Body of pancreas (tissue), 4 donors: ENCODE results near the gene RAB11FIP5. TPM values are rescaled to one million over a fixed set of nuclear protein-coding genes. Genes with fewer than 3 reads are reported as not detected.
"Not testable (repeated sequence)": the region's sequence is repeated elsewhere in the genome, so short reads cannot be mapped to it uniquely, and the experiment has no call there.

Experiments used
- ATAC-seq: fragments of 150-250 bp; one replicate; pipeline ENCODE4 v1.9.1; 2016
- DNase-seq, 4 donors: peaks; one replicate each; pipeline ENCODE4 v3.0.0-alpha.2; 2019
- H3K27ac ChIP-seq, 4 donors: fragments of 200-600 bp; sonication (generic); 1 replicate in 3 of 4; 2 replicates in 1 of 4; pipeline versions ENCODE4 v1.5.1 to v1.6.1; 2016 to 2019; ENCODE audit warnings: mild to moderate bottlenecking in 1 of 4, mixed read lengths in 1 of 4, moderate library complexity in 1 of 4
- H3K27me3 ChIP-seq, 2 donors: fragments of 200-600 bp; sonication (generic); one replicate each; pipeline ENCODE4 v1.6.0; 2016; ENCODE audit warnings: mild to moderate bottlenecking in 1 of 2
- H3K36me3 ChIP-seq, 2 donors: fragments of 200-600 bp; sonication (generic); replicated peaks in 1 of 2; 2 replicates each; pipeline ENCODE4 v1.5.1; 2016; ENCODE audit warnings: low read depth in 2 of 2; ENCODE audit not compliant: insufficient read depth in 1 of 2
- H3K4me1 ChIP-seq: fragments of 200-600 bp; sonication (generic); one replicate; pipeline ENCODE4 v1.6.0; 2016
- H3K4me3 ChIP-seq, 2 donors: fragments of 200-600 bp; sonication (generic); 1 replicate in 1 of 2; 2 replicates in 1 of 2; pipeline ENCODE4 v1.5.1; 2016 to 2019
- H3K9me3 ChIP-seq, 3 donors: fragments of 200-600 bp; sonication (generic); 1 replicate in 2 of 3; 2 replicates in 1 of 3; pipeline ENCODE4 v1.5.1; 2016
- CTCF ChIP-seq, 7 experiments: fragments of 450-650 bp in 4 of 7; fragments of 200-600 bp in 3 of 7; sonication (generic) in 3 of 7; IDR thresholded peaks; one replicate each; pipeline ENCODE4 v1.5.1; 2016 to 2019; ENCODE audit warnings: antibody characterized with exemption in 7 of 7
- POLR2A ChIP-seq, 3 donors: fragments of 450-650 bp; IDR thresholded peaks; one replicate each; pipeline ENCODE4 v1.6.1; 2016; ENCODE audit warnings: antibody characterized with exemption in 3 of 3, mild to moderate bottlenecking in 2 of 3
- WGBS, 2 donors: methylation state at CpG; one replicate each; pipeline ENCODE4 v1.1.5; 2017; 5-methylcytosine and 5-hydroxymethylcytosine counted together
- intact Hi-C: fragments of 100-400 bp; cut with DNase I; formaldehyde crosslinking; loops from one replicate; pipeline ENCODE4 v1.15.1; 2023
- total RNA-seq, 2 donors: library from RNA; depleted of rRNA; stranded (reverse); fragments of >200 nt; gene quantifications; one replicate each; pipeline ENCODE4 v1.1.0, GENCODE V29; 2016

RAB11FIP5 gene
- total RNA-seq, 2 donors from 2014 or later, result 19.2 to 39.6 TPM

DNA sequence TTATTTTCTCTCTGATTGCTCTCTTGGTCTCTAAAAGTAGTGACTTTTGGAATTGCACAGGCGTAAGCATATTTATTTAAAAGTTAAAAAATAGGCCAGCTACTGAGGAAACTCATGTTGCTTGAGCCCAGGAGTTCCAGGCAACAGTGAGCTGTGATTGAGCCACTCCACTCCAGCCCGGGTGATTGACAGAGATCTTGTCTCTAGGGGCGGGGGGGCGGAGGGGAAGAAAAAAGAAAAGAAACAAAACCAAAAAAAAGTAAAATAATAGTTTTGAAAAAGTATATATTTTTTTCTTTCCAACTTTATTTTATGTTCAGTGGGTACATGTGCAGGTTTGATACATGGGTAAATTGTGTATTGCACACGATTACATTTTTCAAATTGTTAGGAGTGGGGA, 18.0 kb upstream of the RAB11FIP5 start:
- intact Hi-C loops, result no loop called here

GRCh38 chr2:73128841-73129535, 16.2 kb upstream of the RAB11FIP5 start:
- intact Hi-C loops, result no loop called here
- no peak overlapping the region for H3K27ac ChIP-seq
- no peak for ATAC-seq
- H3K36me3 ChIP-seq, result no peaks in the 10 kb centered on the region
- H3K4me3 ChIP-seq, result no peak overlapping the region
- no peaks in the 10 kb centered on the region for H3K4me1 ChIP-seq
- H3K27me3 ChIP-seq, result no peaks in the 10 kb centered on the region
- 74 to 75% methylated on average over 6 of the region's 6 CpGs for WGBS, 2 donors
- DNase-seq, result no peak
- TF ChIP-seq POLR2A (IDR thresholded peaks at IDR 0.05) (no peak), CTCF (IDR thresholded peaks at IDR 0.05) (no peak)
- no peaks in the 10 kb centered on the region for H3K9me3 ChIP-seq

More for the DNA sequence above, 18.0 kb upstream of the RAB11FIP5 start:
- 68% methylated on average over 5 of the region's 5 CpGs for WGBS, 2 donors
- Histone ChIP-seq H3K9me3 (no peaks in the 10 kb centered on the region), H3K4me1 (no peaks in the 10 kb centered on the region), H3K27ac (no peak overlapping the region), H3K27me3 (no peaks in the 10 kb centered on the region), H3K36me3 (no peaks in the 10 kb centered on the region), H3K4me3 (no peak overlapping the region)
- no peak for TF ChIP-seq POLR2A (IDR thresholded peaks at IDR 0.05)
- no peak for TF ChIP-seq CTCF (IDR thresholded peaks at IDR 0.05)
- ATAC-seq, result no peak
- no peak for DNase-seq

DNA sequence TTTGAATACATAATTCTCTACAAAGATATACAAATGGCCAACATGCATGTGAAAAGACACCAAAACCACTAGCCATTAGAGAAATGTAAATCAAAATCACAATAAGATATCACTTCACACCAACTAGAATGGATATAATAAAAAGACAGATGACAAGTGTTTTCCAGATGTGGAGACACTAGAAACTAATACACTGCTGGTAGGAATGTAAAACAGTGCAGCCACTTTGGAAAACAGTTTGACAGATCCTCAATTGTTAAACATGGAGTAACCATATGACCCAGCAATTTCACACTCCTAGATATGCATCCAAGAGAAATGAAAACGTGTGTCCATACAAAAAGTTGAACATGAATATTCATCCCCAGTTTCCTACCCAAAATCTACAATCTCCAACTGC, 9.8 kb upstream of the RAB11FIP5 start:
- Histone ChIP-seq H3K4me3 (no peak overlapping the region), H3K9me3 (no peaks in the 10 kb centered on the region), H3K4me1 (no peaks in the 10 kb centered on the region), H3K36me3 (no peaks in the 10 kb centered on the region), H3K27ac (no peak overlapping the region), H3K27me3 (no peaks in the 10 kb centered on the region)
- DNase-seq (no peak), ATAC-seq (no peak)
- WGBS, 2 donors, result 32 to 44% methylated on average over 1 of the region's 1 CpG
- no peak for TF ChIP-seq CTCF (IDR thresholded peaks at IDR 0.05)
- no peak for TF ChIP-seq POLR2A (IDR thresholded peaks at IDR 0.05)
- intact Hi-C loops, result no loop called here

DNA sequence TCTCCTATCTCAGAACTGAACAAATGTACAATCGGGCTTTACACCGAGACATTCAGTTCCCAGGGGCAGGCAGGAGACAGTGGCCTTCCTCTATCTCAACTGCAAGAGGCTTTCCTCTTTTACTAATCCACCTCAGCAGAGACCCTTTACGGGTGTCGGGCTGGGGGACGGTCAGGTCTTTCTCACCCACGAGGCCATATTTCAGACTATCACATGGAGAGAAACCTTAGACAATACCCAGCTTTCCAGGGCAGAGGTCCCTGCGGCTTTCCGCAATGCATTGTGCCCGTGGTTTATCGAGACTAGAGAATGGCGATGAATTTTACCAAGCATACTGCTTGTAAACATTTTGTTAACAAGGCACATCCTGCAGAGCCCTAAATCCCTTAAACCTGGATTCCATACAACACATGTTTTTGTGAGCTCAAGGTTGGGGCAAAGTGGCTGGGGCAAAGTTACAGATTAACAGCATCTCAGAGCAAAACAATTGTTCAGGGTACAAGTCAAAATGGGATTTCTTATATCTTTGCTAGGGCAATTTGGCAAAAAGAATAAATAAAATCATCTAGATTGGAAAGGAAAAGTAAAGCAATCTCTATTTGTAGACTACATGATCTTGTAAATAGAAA, 7.0 kb upstream of the RAB11FIP5 start:
- not testable (repeated sequence) for ATAC-seq

GRCh38 chr2:73117441-73117840, 4.7 kb upstream of the RAB11FIP5 start:
- WGBS, 2 donors, result 71 to 91% methylated on average over 1 of the region's 1 CpG
- intact Hi-C loops, result no loop called here
- DNase-seq (no peak), ATAC-seq (no peak)
- H3K36me3 ChIP-seq, result no peaks in the 10 kb centered on the region
- no peaks in the 10 kb centered on the region for H3K27me3 ChIP-seq
- TF ChIP-seq CTCF (IDR thresholded peaks at IDR 0.05) (no peak), POLR2A (IDR thresholded peaks at IDR 0.05) (no peak)
- no peak overlapping the region for H3K27ac ChIP-seq
- no peaks in the 10 kb centered on the region for H3K4me1 ChIP-seq
- no peaks in the 10 kb centered on the region for H3K9me3 ChIP-seq
- H3K4me3 ChIP-seq, result no peak overlapping the region

More for the DNA sequence above, 7.0 kb upstream of the RAB11FIP5 start:
- H3K27me3 ChIP-seq, H3K4me1 ChIP-seq, H3K36me3 ChIP-seq, H3K4me3 ChIP-seq, DNase-seq, H3K9me3 ChIP-seq, intact Hi-C loops: not testable (repeated sequence)
- 66 to 69% methylated on average over 9 to 11 of the region's 11 CpGs for WGBS, 2 donors
- peak overlapping the region in 1 of 4 donors; percentile 28 for H3K27ac ChIP-seq
